ENCODE results near the gene KRT2.

The KRT2 gene

GRCh38 chr12:52636189-52636588 is 15.8 kb downstream of the KRT2 start:
- CTCF ChIA-PET, result no interaction called here
- no peak for DNase-seq (ENCODE audit: extremely low spot score)
- POLR2A ChIA-PET, result no interaction called here
- TF ChIP-seq CTCF (IDR thresholded peaks at IDR 0.05; ENCODE audit: control extremely low read depth, extremely low read depth, low read depth, missing control alignments), result no peak

- no peak for DNase-seq (ENCODE audit: extremely low spot score)
Measured at GRCh38 chr12:52634266-52635056, 17.6 kb downstream of the KRT2 start.

GRCh38 chr12:52633383-52633782 is 18.6 kb downstream of the KRT2 start:
- no peak for DNase-seq (ENCODE audit: extremely low spot score)
- no peak for TF ChIP-seq CTCF (IDR thresholded peaks at IDR 0.05; ENCODE audit: control extremely low read depth, extremely low read depth, low read depth, missing control alignments)
- ChIA-PET POLR2A (no interaction called here), CTCF (interaction anchor here (1.3 kb wide), 1 partner anchor 15 kb away, joined by 3 read pairs; no protein-coding TSS in a partner anchor)

More at GRCh38 chr12:52634266-52635056, 17.6 kb downstream of the KRT2 start:
- ChIA-PET CTCF (no interaction called here), POLR2A (no interaction called here)
- no peak for TF ChIP-seq CTCF (IDR thresholded peaks at IDR 0.05; ENCODE audit: control extremely low read depth, extremely low read depth, low read depth, missing control alignments)

- DNase-seq (ENCODE audit: extremely low spot score), result no peak
- CTCF ChIA-PET, result interaction anchor here (1.3 to 1.5 kb wide), 2 partner anchors 14 to 16 kb away, joined by 3 read pairs; partner anchors contain the start of gene KRT73
- POLR2A ChIA-PET, result no interaction called here
- TF ChIP-seq CTCF (IDR thresholded peaks at IDR 0.05; ENCODE audit: control extremely low read depth, extremely low read depth, low read depth, missing control alignments), result no peak
Measured at GRCh38 chr12:52632656-52633055, 19.4 kb downstream of the KRT2 start.

GRCh38 chr12:52631676-52632459 is 20.1 kb downstream of the KRT2 start:
- no peak for DNase-seq (ENCODE audit: extremely low spot score)
- POLR2A ChIA-PET, result no interaction called here
- TF ChIP-seq CTCF (IDR thresholded peaks at IDR 0.05; ENCODE audit: control extremely low read depth, extremely low read depth, low read depth, missing control alignments), result no peak
- CTCF ChIA-PET, result interaction anchor here (1.3 to 1.5 kb wide), 2 partner anchors 13 to 17 kb away, joined by 3 read pairs; partner anchors contain the start of gene KRT73

GRCh38 chr12:52631264-52631663 is 20.7 kb downstream of the KRT2 start:
- CTCF ChIA-PET, result no interaction called here
- no peak for TF ChIP-seq CTCF (IDR thresholded peaks at IDR 0.05; ENCODE audit: control extremely low read depth, extremely low read depth, low read depth, missing control alignments)
- POLR2A ChIA-PET, result no interaction called here
- no peak for DNase-seq (ENCODE audit: extremely low spot score)

All from GM10248 (cell line).